ENCODE measurements around the gene RAB34.

Gene RAB34

GRCh38 chr17:28675490-28675889 is 42.2 kb downstream of the RAB34 start:
- DNase-seq: no peak

DNA sequence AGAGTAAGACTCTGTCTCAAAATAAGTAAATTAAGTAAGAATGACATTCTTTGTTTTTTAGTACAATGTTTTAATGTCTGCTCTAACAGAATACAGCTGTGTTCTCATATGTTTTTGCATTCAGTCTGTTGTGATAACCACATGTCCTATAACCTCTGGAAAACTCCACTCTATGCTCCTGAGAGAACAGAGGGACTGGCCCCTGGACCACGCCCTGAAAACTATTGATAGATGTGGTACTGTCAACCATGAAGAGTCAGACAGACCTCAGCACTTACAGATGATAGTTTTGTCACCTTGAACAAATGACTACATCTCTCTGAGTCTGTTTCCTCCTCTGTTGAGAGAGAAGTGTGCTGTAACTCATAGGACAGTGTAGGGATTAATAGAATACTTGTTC is 47.8 kb downstream of the RAB34 start:
- DNase-seq: no peak

GRCh38 chr17:28667870-28668269 is 49.8 kb downstream of the RAB34 start:
- DNase-seq: peak in 1 of 2 experiments; percentile 42

- no peak for DNase-seq
Observed at GRCh38 chr17:28665994-28666393, 51.7 kb downstream of the RAB34 start.
